H9 (cell line): ENCODE data around the gene MCM10. TPM values are rescaled to one million over a fixed set of nuclear protein-coding genes. Genes with fewer than 3 reads are reported as not detected.

Source experiments
- DNase-seq: peaks from one replicate; pipeline ENCODE4 v3.0.0-alpha.2; 2017
- H2AFZ ChIP-seq: one replicate; pipeline ENCODE4 v1.6.1; 2013; ENCODE audit warnings: mild to moderate bottlenecking, low read length, control low read depth, moderate library complexity
- H2AK5ac ChIP-seq: 2 replicates; pipeline ENCODE4 v1.6.1; 2013; ENCODE audit warnings: low read length, control low read depth, mixed read lengths; ENCODE audit not compliant: insufficient read length
- H2BK120ac ChIP-seq: one replicate; pipeline ENCODE4 v1.6.1; 2013; ENCODE audit warnings: low read depth, mild to moderate bottlenecking, low read length, control low read depth, inconsistent platforms; ENCODE audit not compliant: poor library complexity, severe bottlenecking
- H2BK12ac ChIP-seq: 2 replicates; pipeline ENCODE4 v1.6.1; 2013; ENCODE audit warnings: low read length, control low read depth, mixed read lengths, low read depth; ENCODE audit not compliant: insufficient read length
- H2BK15ac ChIP-seq: 2 replicates; pipeline ENCODE4 v1.6.1; 2013; ENCODE audit warnings: low read depth, low read length, control low read depth
- H2BK20ac ChIP-seq: one replicate; pipeline ENCODE4 v1.6.1; 2013; ENCODE audit warnings: low read depth, mild to moderate bottlenecking, low read length, control low read depth, inconsistent platforms; ENCODE audit not compliant: poor library complexity, severe bottlenecking
- H2BK5ac ChIP-seq: 2 replicates; pipeline ENCODE4 v1.6.1; 2013; ENCODE audit warnings: low read length, control low read depth, mixed read lengths; ENCODE audit not compliant: insufficient read length
- H3K14ac ChIP-seq: 2 replicates; pipeline ENCODE4 v1.6.1; 2013; ENCODE audit warnings: low read length, control low read depth; ENCODE audit not compliant: insufficient read depth
- H3K18ac ChIP-seq: 2 replicates; pipeline ENCODE4 v1.6.1; 2013; ENCODE audit warnings: low read depth, mild to moderate bottlenecking, mixed read lengths, low read length, control low read depth; ENCODE audit not compliant: insufficient read length
- H3K23ac ChIP-seq: 2 replicates; pipeline ENCODE4 v1.6.1; 2013; ENCODE audit warnings: low read length, control low read depth, mixed read lengths, low read depth; ENCODE audit not compliant: insufficient read length
- H3K23me2 ChIP-seq: 2 replicates; pipeline ENCODE4 v1.6.1; 2013; ENCODE audit warnings: low read depth, mild to moderate bottlenecking, mixed read lengths, low read length, control low read depth; ENCODE audit not compliant: insufficient read length, poor library complexity, severe bottlenecking
- H3K27ac ChIP-seq: 2 replicates; pipeline ENCODE4 v1.5.1; 2013; ENCODE audit warnings: low read length, control low read depth, mixed read lengths, low read depth; ENCODE audit not compliant: insufficient read length
- H3K27me3 ChIP-seq: 2 replicates; pipeline ENCODE4 v1.6.1; 2013; ENCODE audit warnings: low read length, control low read depth, inconsistent platforms; ENCODE audit not compliant: insufficient read depth
- H3K4ac ChIP-seq: 2 replicates; pipeline ENCODE4 v1.6.1; 2013; ENCODE audit warnings: low read depth, mild to moderate bottlenecking, control low read depth, inconsistent platforms, low read length, moderate library complexity
- H3K4me1 ChIP-seq: 2 replicates; pipeline ENCODE4 v1.6.1; 2013; ENCODE audit warnings: low read length, control low read depth, inconsistent platforms; ENCODE audit not compliant: insufficient read depth
- H3K4me2 ChIP-seq: 2 replicates; pipeline ENCODE4 v1.6.1; 2013; ENCODE audit warnings: low read length, control low read depth, mixed read lengths; ENCODE audit not compliant: insufficient read length, insufficient read depth
- H3K56ac ChIP-seq: 2 replicates; pipeline ENCODE4 v1.6.1; 2013; ENCODE audit warnings: low read depth, mild to moderate bottlenecking, mixed read lengths, low read length, control low read depth; ENCODE audit not compliant: insufficient read length
- H3K79me1 ChIP-seq: 2 replicates; pipeline ENCODE4 v1.6.1; 2013; ENCODE audit warnings: low read depth, mild to moderate bottlenecking, moderate library complexity, low read length, control low read depth, inconsistent platforms; ENCODE audit not compliant: insufficient read depth, poor library complexity, severe bottlenecking
- H3K79me2 ChIP-seq: 2 replicates; pipeline ENCODE4 v1.6.1; 2013; ENCODE audit warnings: low read length, control low read depth, inconsistent platforms; ENCODE audit not compliant: insufficient read depth
- H3K9ac ChIP-seq: 2 replicates; pipeline ENCODE4 v1.6.1; 2013; ENCODE audit warnings: low read length, control low read depth, mixed read lengths; ENCODE audit not compliant: insufficient read length; ENCODE audit errors: extremely low read depth
- H3K9me3 ChIP-seq: one replicate; pipeline ENCODE4 v1.6.1; 2013; ENCODE audit warnings: low read depth, low read length, inconsistent platforms; ENCODE audit not compliant: control insufficient read depth
- H3T11ph ChIP-seq: one replicate; pipeline ENCODE4 v1.6.1; 2013; ENCODE audit warnings: mild to moderate bottlenecking, low read length, control low read depth, inconsistent platforms
- H4K20me1 ChIP-seq: one replicate; pipeline ENCODE4 v1.6.1; 2013; ENCODE audit not compliant: control insufficient read depth, insufficient read length, insufficient read depth
- H4K5ac ChIP-seq: 2 replicates; pipeline ENCODE4 v1.6.1; 2013; ENCODE audit warnings: low read depth, mild to moderate bottlenecking, mixed read lengths, low read length, control low read depth; ENCODE audit not compliant: insufficient read length
- H4K8ac ChIP-seq: replicated peaks from 2 replicates; pipeline ENCODE4 v1.6.1; 2013; ENCODE audit warnings: low read length, control low read depth, mixed read lengths, low read depth; ENCODE audit not compliant: insufficient read length
- H4K91ac ChIP-seq: 2 replicates; pipeline ENCODE4 v1.6.1; 2013; ENCODE audit warnings: low read depth, mild to moderate bottlenecking, moderate library complexity, mixed read lengths, low read length, control low read depth; ENCODE audit not compliant: insufficient read length
- H3K27ac Mint-ChIP-seq, 3 experiments: 2 replicates in 2 of 3; 3 replicates in 1 of 3; pipeline ENCODE4 v1.8.0; 2020 to 2021; ENCODE audit warnings: mixed read lengths in 3 of 3, mild to moderate bottlenecking in 1 of 3, moderate library complexity in 1 of 3
- H3K27me3 Mint-ChIP-seq: 2 replicates; pipeline ENCODE4 v1.8.0; 2021; ENCODE audit warnings: low read depth, mild to moderate bottlenecking, moderate library complexity, mixed read lengths
- H3K36me3 Mint-ChIP-seq, 3 experiments: 2 replicates in 2 of 3; 3 replicates in 1 of 3; pipeline ENCODE4 v1.8.0; 2020 to 2021; ENCODE audit warnings: low read depth in 3 of 3, mixed read lengths in 3 of 3; ENCODE audit not compliant: insufficient read depth in 1 of 3
- H3K4me1 Mint-ChIP-seq, 2 experiments: 2 replicates each; pipeline ENCODE4 v1.8.0; 2020; ENCODE audit warnings: mixed read lengths in 2 of 2
- H3K4me3 Mint-ChIP-seq, 2 experiments: 2 replicates in 1 of 2; 3 replicates in 1 of 2; pipeline ENCODE4 v1.8.0; 2020 to 2021; ENCODE audit warnings: mild to moderate bottlenecking in 2 of 2, mixed read lengths in 2 of 2, moderate library complexity in 1 of 2
- H3K9me3 Mint-ChIP-seq, 2 experiments: 2 replicates in 1 of 2; 3 replicates in 1 of 2; pipeline ENCODE4 v1.8.0; 2020; ENCODE audit warnings: mild to moderate bottlenecking in 2 of 2, mixed read lengths in 2 of 2, moderate library complexity in 1 of 2
- WGBS: extraction: QIAGEN DNeasy Blood & Tissue Kit; methylation state at CpG from one replicate; pipeline ENCODE4 v1.1.7; 2013; ENCODE audit warnings: missing lambda C conversion rate, low lambda C conversion rate, mixed read lengths; ENCODE audit not compliant: insufficient read length; ENCODE audit errors: extremely low coverage; 5-methylcytosine and 5-hydroxymethylcytosine counted together
- total RNA-seq: library from RNA; stranded (reverse); gene quantifications from 2 replicates; pipeline ENCODE4 v1.2.1, GENCODE V29; 2021
- TF ChIP-seq, protein P1 (sequence below): fragments of 200-600 bp; sonication (generic); conservative IDR thresholded peaks from 3 replicates; pipeline ENCODE4 v1.8.0; 2021; ENCODE audit warnings: antibody characterized with exemption, mild to moderate bottlenecking

MCM10 gene
- total RNA-seq, 1 experiment from 2014 or later = 67.4 TPM

DNA sequence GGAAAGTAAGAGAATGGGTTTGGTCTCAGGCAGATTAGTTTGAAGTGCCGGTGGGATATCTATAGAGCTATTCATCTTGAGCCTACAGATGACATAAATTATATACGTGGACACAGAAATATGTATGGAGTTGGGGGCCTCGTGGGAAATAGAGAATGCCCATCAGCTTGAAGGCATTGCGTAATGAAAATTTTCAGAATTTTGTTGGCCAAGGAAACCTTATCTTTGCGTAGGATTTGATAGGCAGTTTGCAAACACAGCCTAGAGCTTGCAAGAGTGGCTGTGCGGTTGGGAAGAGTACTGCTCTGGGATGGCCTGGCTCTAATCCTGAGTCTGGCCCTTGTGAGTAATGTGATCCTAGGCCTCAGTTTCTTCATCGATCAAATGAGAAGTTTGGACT lies 32.3 kb downstream of the MCM10 start:
- no peak overlapping the region for H2BK20ac ChIP-seq
- TF ChIP-seq, protein P1, sequence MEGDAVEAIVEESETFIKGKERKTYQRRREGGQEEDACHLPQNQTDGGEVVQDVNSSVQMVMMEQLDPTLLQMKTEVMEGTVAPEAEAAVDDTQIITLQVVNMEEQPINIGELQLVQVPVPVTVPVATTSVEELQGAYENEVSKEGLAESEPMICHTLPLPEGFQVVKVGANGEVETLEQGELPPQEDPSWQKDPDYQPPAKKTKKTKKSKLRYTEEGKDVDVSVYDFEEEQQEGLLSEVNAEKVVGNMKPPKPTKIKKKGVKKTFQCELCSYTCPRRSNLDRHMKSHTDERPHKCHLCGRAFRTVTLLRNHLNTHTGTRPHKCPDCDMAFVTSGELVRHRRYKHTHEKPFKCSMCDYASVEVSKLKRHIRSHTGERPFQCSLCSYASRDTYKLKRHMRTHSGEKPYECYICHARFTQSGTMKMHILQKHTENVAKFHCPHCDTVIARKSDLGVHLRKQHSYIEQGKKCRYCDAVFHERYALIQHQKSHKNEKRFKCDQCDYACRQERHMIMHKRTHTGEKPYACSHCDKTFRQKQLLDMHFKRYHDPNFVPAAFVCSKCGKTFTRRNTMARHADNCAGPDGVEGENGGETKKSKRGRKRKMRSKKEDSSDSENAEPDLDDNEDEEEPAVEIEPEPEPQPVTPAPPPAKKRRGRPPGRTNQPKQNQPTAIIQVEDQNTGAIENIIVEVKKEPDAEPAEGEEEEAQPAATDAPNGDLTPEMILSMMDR = no peak
- no peaks in the 10 kb centered on the region for H3K79me2 ChIP-seq
- H3T11ph ChIP-seq = no peak overlapping the region
- no peak overlapping the region for H3K4me2 ChIP-seq
- H4K5ac ChIP-seq = no peak overlapping the region
- no peaks in the 10 kb centered on the region for H3K79me1 ChIP-seq
- H3K56ac ChIP-seq = no peak overlapping the region
- no peak overlapping the region for H3K9ac ChIP-seq
- no peaks in the 10 kb centered on the region for H3K4me1 Mint-ChIP-seq
- no peak overlapping the region for H3K18ac ChIP-seq
- no peak overlapping the region for H3K4me3 Mint-ChIP-seq
- no peak overlapping the region for H2AK5ac ChIP-seq
- H4K91ac ChIP-seq = no peak overlapping the region
- H2AFZ ChIP-seq = no peak overlapping the region
- H3K9me3 ChIP-seq = no peaks in the 10 kb centered on the region
- H3K27me3 Mint-ChIP-seq = no peaks in the 10 kb centered on the region
- no peak overlapping the region for H2BK12ac ChIP-seq
- no peak overlapping the region for H3K23ac ChIP-seq
- H2BK120ac ChIP-seq = no peak overlapping the region
- no peaks in the 10 kb centered on the region for H3K4me1 ChIP-seq
- H3K9me3 Mint-ChIP-seq = no peaks in the 10 kb centered on the region
- no CpG with 5 or more reads among the region's 7 CpGs for WGBS
- no peak overlapping the region for H3K27ac Mint-ChIP-seq
- no peak overlapping the region for H3K27ac ChIP-seq
- no peaks in the 10 kb centered on the region for H3K27me3 ChIP-seq
- peaks cover 56 to 90% (median 87%) of the 10 kb centered on the region in 3 experiments for H3K36me3 Mint-ChIP-seq
- H4K20me1 ChIP-seq = no peaks in the 10 kb centered on the region
- DNase-seq = no peak
- no peak overlapping the region for H2BK15ac ChIP-seq
- no peak overlapping the region for H3K4ac ChIP-seq
- no peak overlapping the region for H3K14ac ChIP-seq
- H4K8ac ChIP-seq = no peak overlapping the region
- H2BK5ac ChIP-seq = no peak overlapping the region
- no peaks in the 10 kb centered on the region for H3K23me2 ChIP-seq
